ENCODE results near the gene INPP5J. TPM values are rescaled to one million over a fixed set of nuclear protein-coding genes. Genes with fewer than 3 reads are reported as not detected.
"Not testable (repeated sequence)": the region's sequence is repeated elsewhere in the genome, so short reads cannot be mapped to it uniquely, and the experiment has no call there.

INPP5J gene
- total RNA-seq, 2 experiments from 2014 or later, result 0.59 to 0.69 TPM

GRCh38 chr22:31075961-31076360, 46.8 kb upstream of the INPP5J start:
- Histone ChIP-seq H3K27ac (ENCODE audit: low read depth in 1 of 2, low read length in 2 of 2) (no peak overlapping the region), H3K4me1 (ENCODE audit: insufficient read depth, low read length) (peaks cover 7% of the 10 kb centered on the region), H3K27me3 (ENCODE audit: control insufficient read depth in 1 of 2, insufficient read depth in 2 of 2, low read length in 2 of 2) (no peaks in the 10 kb centered on the region), H3K4me3 (ENCODE audit: low read length) (no peak overlapping the region), H3K9me3 (ENCODE audit: control insufficient read depth in 1 of 2, insufficient read depth in 1 of 2, low read length in 2 of 2) (no peaks in the 10 kb centered on the region), H3K36me3 (ENCODE audit: insufficient read depth, low read length) (no peaks in the 10 kb centered on the region)
- intact Hi-C loops (cut with DNase I, micrococcal nuclease), result loop anchor here in 1 of 2 experiments (2.0 kb wide), 1 partner anchor 115 kb away; no protein-coding TSS in a partner anchor
- no peak overlapping the region for H3K4me3 Mint-ChIP-seq
- no peaks in the 10 kb centered on the region for H3K36me3 Mint-ChIP-seq (ENCODE audit: low read depth)
- DNase-seq, result no peak
- ChIA-PET CTCF (no interaction called here), POLR2A (no interaction called here)
- no peaks in the 10 kb centered on the region for H3K4me1 Mint-ChIP-seq (ENCODE audit: low read depth)
- H3K9me3 Mint-ChIP-seq, result no peaks in the 10 kb centered on the region
- no peak for TF ChIP-seq CTCF (IDR thresholded peaks at IDR 0.05)
- no peak for ATAC-seq (ENCODE audit: poor library complexity)
- H3K27ac Mint-ChIP-seq, result no peak overlapping the region
- H3K27me3 Mint-ChIP-seq, result peaks cover 5% of the 10 kb centered on the region

GRCh38 chr22:31077681-31078080, 45.1 kb upstream of the INPP5J start:
- Histone ChIP-seq H3K27ac (ENCODE audit: low read depth in 1 of 2, low read length in 2 of 2) (no peak overlapping the region), H3K9me3 (ENCODE audit: control insufficient read depth in 1 of 2, insufficient read depth in 1 of 2, low read length in 2 of 2) (no peaks in the 10 kb centered on the region), H3K36me3 (ENCODE audit: insufficient read depth, low read length) (no peaks in the 10 kb centered on the region), H3K27me3 (ENCODE audit: control insufficient read depth in 1 of 2, insufficient read depth in 2 of 2, low read length in 2 of 2) (no peaks in the 10 kb centered on the region), H3K4me3 (ENCODE audit: low read length) (no peak overlapping the region), H3K4me1 (ENCODE audit: insufficient read depth, low read length) (peaks cover 24% of the 10 kb centered on the region)
- no peaks in the 10 kb centered on the region for H3K9me3 Mint-ChIP-seq
- intact Hi-C loops (cut with DNase I, micrococcal nuclease), result loop anchor here in 1 of 2 experiments (2.0 kb wide), 1 partner anchor 117 kb away; no protein-coding TSS in a partner anchor
- no peak for ATAC-seq (ENCODE audit: poor library complexity)
- no peak for TF ChIP-seq CTCF (IDR thresholded peaks at IDR 0.05)
- H3K4me3 Mint-ChIP-seq, result no peak overlapping the region
- DNase-seq, result no peak
- ChIA-PET POLR2A (no interaction called here), CTCF (interaction anchor here (0.6 kb wide), 1 partner anchor 24 kb away, joined by 3 read pairs; no protein-coding TSS in a partner anchor)
- H3K27me3 Mint-ChIP-seq, result peaks cover 5% of the 10 kb centered on the region
- no peak overlapping the region for H3K27ac Mint-ChIP-seq
- H3K36me3 Mint-ChIP-seq (ENCODE audit: low read depth), result no peaks in the 10 kb centered on the region
- H3K4me1 Mint-ChIP-seq (ENCODE audit: low read depth), result peaks cover 15% of the 10 kb centered on the region

- H3K27ac Mint-ChIP-seq; H3K4me3 ChIP-seq (ENCODE audit: low read length); H3K36me3 ChIP-seq (ENCODE audit: insufficient read depth, low read length); H3K9me3 Mint-ChIP-seq; H3K27me3 Mint-ChIP-seq; H3K36me3 Mint-ChIP-seq (ENCODE audit: low read depth); intact Hi-C loops (cut with DNase I, micrococcal nuclease); H3K4me3 Mint-ChIP-seq; DNase-seq; H3K9me3 ChIP-seq (ENCODE audit: control insufficient read depth in 1 of 2, insufficient read depth in 1 of 2, low read length in 2 of 2); H3K27ac ChIP-seq (ENCODE audit: low read depth in 1 of 2, low read length in 2 of 2); H3K27me3 ChIP-seq (ENCODE audit: control insufficient read depth in 1 of 2, insufficient read depth in 2 of 2, low read length in 2 of 2); ATAC-seq (ENCODE audit: poor library complexity): not testable (repeated sequence)
- peaks cover 31% of the 10 kb centered on the region for H3K4me1 ChIP-seq (ENCODE audit: insufficient read depth, low read length)
- ChIA-PET POLR2A (interaction anchor here (0.6 kb wide), 1 partner anchor 109 kb away, joined by 3 read pairs; the partner anchor contains the start of gene TUG1), CTCF (interaction anchor here (0.6 kb wide), 1 partner anchor 23 kb away, joined by 3 read pairs; no protein-coding TSS in a partner anchor)
- peaks cover 22% of the 10 kb centered on the region for H3K4me1 Mint-ChIP-seq (ENCODE audit: low read depth)
Measured at GRCh38 chr22:31078389-31078788, 44.4 kb upstream of the INPP5J start.

GRCh38 chr22:31079095-31079642, 43.6 kb upstream of the INPP5J start:
- no peaks in the 10 kb centered on the region for H3K9me3 ChIP-seq (ENCODE audit: control insufficient read depth in 1 of 2, insufficient read depth in 1 of 2, low read length in 2 of 2)
- no peak overlapping the region for H3K4me3 ChIP-seq (ENCODE audit: low read length)
- intact Hi-C loops (cut with DNase I, micrococcal nuclease), result no loop called here
- peaks cover 38% of the 10 kb centered on the region for H3K4me1 ChIP-seq (ENCODE audit: insufficient read depth, low read length)
- ChIA-PET CTCF (interaction anchor here (1.2 kb wide), 1 partner anchor 31 kb away, joined by 3 read pairs; no protein-coding TSS in a partner anchor), POLR2A (no interaction called here)
- H3K27ac ChIP-seq (ENCODE audit: low read depth in 1 of 2, low read length in 2 of 2), result no peak overlapping the region
- Mint-ChIP-seq H3K27ac (no peak overlapping the region), H3K36me3 (ENCODE audit: low read depth) (no peaks in the 10 kb centered on the region), H3K9me3 (no peaks in the 10 kb centered on the region), H3K4me1 (ENCODE audit: low read depth) (peaks cover 30% of the 10 kb centered on the region), H3K27me3 (no peaks in the 10 kb centered on the region), H3K4me3 (peak overlapping the region; percentile 20)
- no peaks in the 10 kb centered on the region for H3K36me3 ChIP-seq (ENCODE audit: insufficient read depth, low read length)
- no peak for TF ChIP-seq CTCF (IDR thresholded peaks at IDR 0.05)
- H3K27me3 ChIP-seq (ENCODE audit: control insufficient read depth in 1 of 2, insufficient read depth in 2 of 2, low read length in 2 of 2), result no peaks in the 10 kb centered on the region
- DNase-seq (no peak), ATAC-seq (ENCODE audit: poor library complexity) (no peak)

Data from CD4-positive, alpha-beta T cell (primary cell).